HuH-7 (cell line): ENCODE measurements around the gene CNTN2.

ENCODE experiments used
- DNase-seq: peaks from one replicate; pipeline ENCODE4 v3.0.0; 2011; ENCODE audit warnings: low spot score

CNTN2 gene

DNA sequence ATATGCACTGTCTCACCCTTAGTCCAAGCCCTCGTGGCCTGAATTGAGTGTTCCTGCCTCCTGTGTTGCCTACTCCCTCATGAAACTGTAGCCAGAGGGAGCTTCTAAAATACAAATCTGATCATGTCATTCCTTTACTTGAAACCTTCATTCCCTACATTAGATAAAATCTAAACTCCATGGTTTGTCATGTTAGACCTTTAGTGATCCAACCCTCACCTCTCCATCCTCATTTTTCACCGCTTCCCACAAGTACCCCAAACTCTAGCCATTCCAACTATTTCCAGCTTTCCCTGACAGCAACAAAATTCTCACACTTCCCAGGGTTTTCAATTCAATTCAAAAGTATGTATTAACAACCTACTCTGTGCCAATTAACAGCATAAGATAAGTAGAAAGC lies 18.3 kb upstream of the CNTN2 start:
- DNase-seq = no peak

DNA sequence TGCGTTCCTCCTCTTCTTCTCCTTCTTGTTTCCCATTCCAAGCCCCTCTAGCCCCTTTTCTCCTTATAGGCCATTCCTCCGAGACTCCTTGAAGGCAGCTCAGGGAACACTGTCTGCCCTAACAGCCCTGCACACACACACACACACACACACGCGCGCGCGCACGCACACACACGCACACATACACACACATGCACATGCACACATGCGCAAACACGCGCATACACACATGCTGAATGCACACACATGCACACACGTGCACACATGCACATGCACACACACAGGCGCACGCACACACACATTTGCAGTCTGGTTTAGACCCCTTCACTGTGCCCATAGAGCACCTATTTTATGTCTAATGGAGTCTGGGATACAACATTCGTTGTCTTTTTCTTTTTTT lies 17.8 kb upstream of the CNTN2 start:
- DNase-seq = no peak

DNA sequence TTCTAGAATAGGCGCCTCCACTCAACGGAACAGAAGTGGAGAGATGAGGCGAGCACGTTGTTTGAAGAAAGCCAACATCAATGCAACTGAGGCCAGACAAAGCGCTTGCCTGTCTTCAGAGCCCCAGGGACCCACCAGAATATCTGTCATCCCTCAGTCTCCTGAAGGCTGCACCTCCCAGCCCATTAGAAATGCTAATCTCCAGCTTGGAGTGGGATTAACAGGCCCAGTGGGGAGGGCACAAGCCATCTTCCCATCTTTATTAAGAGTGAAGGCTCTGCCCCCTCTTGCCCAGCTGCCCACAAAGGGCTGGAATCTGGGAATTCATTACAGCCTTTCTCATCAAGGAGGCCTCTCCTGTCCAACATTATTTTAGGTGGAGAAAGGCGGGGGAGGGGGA lies 16.8 kb upstream of the CNTN2 start:
- no peak for DNase-seq

DNA sequence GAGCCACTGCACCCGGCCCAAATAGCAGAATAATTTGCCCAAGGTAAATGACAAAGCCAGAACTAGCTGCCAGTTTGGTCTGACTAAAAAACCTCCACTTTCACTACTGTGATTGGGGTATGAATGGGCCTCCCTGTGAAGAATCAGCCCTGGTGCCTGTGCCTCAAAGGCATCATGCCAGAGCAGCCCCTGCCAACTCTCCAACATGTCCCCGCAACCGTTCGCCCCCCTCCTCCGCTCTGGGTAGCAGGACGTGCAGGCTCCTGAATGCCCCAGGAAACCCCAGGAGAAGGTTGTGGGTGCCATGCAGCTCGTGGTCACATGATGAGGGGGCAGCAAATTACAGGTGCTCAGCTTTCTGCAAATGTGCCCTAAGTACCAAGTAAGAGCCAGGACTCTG lies 14.6 kb upstream of the CNTN2 start:
- DNase-seq = no peak

DNA sequence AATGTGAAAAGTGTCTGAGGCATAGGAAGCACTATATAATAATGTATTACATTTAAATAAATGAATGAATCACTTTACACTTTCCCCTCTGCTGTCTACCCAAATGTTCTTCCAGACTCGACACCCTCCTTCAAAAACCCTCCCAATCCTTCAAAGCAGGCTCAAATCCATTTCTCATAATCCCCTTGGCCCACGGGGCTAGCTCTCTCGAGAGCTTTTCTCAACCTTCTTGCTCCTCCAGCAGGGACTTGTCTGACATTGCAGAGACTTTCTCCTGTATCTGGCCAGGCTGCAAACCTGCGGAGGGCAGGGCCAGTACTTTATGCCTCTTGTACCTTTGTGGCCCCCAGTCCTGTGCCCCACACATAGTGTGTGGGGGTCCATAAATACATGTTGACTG lies 14.1 kb upstream of the CNTN2 start:
- DNase-seq = no peak

DNA sequence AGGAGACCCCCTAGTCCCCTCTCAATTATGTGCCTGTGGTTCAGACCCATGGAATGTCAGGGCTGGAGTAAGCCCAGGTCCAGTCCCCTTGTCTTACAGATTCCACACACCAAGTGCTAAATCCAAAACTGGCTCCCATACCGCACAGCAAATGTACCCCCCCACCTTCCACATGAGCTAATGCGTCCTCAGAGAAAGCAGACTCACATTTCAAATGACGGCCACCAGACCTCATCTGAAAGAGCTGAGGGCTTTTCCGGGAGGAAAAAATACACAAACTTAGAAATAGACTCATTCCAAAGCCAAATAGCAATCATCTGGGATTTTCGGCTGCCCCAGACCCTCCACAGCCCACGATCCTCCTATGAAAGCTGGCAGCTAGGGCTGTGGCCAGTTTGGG lies 12.8 kb upstream of the CNTN2 start:
- DNase-seq = no peak

DNA sequence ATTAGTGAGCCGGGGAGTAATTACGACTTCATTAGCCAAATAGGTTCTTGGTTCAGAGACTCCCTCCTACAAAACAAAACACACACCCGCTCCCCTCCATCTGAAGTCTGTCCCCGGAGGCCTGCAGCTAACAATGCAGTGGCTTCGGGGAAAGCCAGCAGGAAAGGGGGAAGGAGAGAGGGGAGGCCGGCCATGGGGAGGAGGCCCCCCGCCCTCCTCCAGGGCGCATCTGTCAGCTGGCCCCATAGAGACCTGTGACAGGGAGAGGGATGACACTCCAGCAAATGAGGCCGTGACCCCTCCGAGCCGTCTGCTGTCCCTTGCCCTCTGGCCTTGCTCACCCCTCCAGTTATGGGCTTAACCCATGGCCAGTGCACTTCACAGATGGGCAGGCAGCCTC lies 12.1 kb upstream of the CNTN2 start:
- DNase-seq = no peak

DNA sequence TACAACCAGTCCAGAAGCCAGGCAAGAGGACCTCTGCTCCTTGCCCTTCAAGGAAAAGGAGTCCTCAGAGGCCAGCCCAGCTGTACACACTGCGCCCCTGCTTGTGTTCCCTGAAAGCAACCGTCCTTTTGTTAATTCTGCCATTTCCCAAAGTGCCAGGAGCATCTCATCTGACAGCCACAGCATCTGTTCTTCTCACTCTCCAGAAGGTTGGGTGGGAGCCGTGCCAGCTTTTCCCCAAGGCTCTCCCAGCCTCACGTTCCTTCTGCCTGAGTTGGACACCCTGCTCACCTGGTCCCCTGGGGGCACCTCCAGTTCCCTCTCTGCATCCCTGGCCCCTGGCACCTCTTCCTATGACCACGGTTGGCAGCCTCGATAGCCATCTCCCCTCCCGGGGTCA lies 10.5 kb upstream of the CNTN2 start:
- no peak for DNase-seq

DNA sequence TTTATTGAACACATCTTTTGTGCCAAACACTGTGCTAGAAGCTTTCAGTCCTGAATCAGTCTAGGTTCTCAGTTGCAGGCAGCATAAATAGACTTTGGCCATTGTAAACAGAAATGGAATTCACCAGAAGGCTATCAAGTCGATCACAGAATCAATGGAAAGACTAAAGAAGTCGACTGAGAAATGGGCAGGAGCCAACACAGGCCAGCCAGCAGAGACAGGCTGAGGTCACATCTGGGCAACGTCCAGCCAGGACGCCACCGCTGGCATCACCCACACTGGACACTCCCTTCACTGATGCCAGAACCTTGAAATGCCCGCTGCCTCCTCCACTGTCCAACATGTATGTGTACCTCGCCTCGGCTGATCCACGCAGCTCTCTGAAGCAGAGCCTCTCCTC lies 5.5 kb upstream of the CNTN2 start:
- DNase-seq = no peak

DNA sequence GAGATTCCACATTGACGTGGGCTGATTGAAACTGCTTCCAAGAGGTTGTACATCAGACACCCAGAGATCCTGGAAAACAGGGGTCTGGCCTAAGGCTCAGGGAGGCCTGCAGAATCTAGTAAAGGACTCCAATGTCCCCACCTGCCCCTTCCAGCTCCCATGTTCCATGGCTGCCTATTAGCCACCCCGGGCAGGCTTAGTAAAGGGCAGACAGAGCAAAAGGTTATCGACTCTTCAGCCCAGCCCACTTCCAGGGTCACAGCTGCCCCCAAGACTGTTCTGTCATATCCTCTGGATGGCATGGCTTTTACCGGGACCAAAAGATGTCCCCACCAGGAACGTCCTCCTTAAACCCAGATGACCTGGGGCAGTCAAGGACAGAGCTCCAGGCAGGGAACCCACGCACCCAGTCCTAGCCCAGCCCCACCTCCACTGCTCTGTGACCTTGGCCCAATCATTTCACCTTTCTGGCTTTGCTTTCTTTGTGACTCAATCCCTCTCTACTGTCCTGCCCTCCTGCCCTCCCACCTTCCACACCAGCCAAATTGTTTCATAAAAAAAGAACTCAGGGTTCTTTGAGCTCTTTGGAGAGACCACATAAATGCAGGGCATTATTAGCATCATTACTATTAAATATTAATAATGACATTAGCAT lies 4.8 kb upstream of the CNTN2 start:
- no peak for DNase-seq

DNA sequence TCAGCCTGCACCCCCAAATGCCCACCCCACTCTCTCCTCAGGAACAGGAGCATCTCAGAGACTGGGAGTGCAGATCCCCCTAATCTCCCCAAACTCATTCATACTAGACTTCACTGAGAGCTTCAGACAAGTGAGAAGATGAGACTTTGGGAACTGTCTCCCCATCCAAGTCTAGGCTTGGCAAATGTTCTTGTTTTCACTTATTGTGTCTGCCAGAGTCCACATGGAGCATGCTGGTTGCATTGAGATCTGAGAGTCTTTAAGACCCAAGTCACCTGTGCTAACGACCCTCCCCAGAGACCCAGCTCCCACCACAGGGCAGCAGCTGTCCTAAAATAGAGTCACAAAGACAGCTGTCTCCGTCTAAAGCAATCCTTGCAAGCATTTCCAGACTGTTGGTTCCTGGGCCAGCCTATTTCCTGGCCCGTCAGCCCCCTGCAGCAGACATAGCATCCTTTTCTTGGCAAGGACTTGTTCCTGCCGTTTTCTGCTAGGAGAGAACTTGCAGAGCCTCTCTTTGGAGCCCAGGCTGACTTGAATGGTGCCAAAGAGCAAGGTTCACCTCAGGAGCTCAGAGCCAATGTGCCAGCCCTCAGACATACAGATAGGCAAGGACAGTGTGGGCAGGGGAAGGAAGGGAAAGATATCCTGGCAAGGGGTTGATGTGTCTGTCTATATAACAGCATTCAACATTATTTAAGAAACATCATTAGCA lies 1.9 kb upstream of the CNTN2 start:
- no peak for DNase-seq

DNA sequence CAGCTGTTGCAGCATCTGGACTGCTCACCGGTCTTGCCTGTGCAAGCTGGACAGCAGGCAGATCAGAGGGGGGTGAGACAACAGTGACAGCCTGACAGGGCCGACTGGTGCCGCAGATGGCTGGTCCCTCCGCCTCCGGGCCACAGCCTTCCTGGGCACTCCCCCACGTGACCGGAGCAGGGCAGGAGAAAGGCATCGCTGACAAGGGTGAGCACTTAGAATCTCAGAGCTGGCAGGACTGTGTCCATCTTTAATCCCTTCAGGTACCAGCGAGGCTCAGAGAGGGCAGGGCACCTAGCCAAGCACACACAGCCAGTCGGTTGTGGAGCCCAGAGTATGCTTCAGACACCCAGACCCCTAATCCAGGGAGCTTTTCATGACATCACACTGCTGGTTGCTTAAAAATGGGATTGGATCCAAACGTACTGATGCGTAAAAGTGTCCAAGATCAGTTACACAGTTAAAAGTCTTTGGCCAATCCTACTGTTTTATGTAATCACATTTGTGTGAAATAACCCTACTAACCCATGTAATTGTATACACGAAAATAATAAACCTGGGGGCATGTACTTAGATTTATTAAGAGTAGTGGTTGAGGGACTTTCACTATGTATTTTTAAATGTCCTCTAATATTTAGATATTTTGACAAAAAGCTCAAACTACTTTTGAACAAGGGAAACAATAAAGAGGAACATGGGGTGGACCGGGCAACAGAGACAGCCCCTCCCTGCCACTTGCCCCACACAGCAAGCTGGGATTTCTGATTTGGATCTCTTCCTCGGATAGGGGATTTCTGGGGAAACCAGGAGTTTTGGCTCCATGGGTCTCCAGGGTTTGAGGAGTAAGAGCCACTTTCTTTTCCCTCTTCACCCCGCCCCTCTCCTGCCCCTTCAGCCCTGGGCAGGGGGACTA lies 758 bp upstream of the CNTN2 start:
- DNase-seq = no peak

DNA sequence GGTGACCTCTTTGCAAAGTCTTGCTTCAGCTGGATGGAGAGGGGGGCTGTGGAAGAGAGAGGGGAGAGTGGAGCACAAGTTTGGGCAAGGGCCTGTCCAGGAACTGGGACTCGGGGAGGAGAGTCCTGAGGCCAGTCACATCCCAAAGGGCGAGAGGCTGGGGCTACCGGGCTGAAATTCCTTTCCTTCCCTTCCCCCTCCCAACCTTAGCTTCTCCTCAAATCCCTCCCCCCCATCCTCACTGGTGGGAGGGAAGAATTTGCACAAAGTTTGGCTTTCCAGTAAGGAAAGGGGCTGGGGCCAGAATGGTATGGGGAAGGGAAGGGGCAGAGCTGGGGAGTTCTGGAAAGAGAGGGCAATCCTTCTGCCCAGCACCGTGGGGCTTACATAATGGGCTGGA lies 854 bp downstream of the CNTN2 start:
- DNase-seq = no peak

DNA sequence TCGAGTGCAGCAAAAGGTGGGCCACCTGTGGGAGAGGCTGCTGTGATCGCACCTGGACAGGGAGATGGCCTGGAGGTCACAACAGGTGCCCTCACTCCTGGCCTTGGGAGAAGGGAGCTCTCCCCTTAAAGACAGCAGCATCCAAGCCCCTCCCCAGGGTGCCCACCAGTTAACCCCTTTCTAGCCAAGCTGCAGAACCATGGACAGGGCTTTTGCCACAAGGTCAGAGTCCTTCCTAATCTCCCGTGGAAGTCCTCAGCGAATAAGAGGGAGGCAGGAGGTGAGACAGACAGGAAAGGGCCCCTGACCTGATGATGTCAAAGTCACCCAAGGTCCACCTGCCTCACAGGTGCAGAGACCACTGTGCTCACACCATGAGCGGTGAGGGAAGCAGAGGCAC lies 1.7 kb downstream of the CNTN2 start:
- DNase-seq = no peak

DNA sequence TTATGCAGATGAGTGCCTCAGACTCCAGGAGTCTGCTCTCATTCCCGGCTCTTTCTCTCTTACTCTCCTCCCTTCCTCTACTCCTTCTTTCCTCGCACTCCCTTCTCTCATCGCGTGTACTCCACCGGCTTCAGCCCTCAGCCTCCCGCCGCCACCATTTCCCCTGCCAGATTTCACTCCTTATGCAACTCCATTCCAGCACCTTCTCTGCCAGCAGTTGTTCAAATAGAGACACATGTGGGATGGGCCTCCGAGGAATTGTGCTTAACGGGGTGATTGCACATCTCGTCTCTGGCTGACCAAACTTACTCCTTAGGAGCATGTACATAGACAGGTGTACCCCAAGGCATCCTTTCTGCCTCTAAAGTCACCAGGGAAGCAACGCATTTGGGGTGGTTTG lies 2.1 kb downstream of the CNTN2 start:
- DNase-seq = no peak

DNA sequence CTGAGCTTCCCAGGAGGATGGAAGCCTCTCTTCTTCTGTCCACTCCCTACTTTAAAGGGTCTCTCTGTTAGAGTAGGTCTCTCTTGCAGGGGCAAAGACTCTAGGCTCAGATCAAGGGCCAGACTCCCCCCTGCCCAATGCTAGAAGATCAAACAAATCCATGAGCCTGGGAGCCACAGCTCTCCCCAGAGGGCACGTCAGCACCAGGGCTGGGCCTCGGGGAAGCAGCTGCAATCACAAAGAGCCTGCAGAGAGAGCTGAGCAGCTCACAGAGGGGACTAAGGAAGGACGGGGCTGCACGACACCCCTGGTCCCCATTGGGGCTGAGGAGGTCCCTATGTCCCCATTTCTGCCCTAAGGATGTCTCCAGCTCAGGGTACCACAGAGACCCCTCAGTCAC lies 3.9 kb downstream of the CNTN2 start:
- DNase-seq = no peak

DNA sequence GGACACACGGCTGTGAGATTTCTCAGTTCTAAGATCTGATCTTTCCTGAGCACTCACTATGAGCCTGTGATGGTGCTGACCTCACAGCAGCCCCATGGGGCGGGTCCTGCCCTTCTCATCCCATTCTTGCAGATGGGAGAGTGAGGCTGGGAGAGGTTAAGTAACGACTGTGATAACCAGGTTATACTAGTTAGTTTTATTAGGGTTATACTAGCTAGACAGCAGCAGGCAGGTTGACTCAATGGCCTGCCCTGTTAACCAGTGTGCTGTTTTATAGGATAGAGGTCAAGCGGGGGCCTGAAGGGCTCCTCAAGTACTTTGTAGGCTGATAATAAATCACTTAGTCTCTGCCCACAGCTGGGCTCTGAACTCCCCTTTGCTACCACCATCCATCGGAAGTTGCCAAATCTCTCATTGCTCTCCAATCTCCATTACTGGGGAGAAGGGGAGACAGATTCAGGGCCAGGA lies 4.8 kb downstream of the CNTN2 start:
- DNase-seq = no peak

DNA sequence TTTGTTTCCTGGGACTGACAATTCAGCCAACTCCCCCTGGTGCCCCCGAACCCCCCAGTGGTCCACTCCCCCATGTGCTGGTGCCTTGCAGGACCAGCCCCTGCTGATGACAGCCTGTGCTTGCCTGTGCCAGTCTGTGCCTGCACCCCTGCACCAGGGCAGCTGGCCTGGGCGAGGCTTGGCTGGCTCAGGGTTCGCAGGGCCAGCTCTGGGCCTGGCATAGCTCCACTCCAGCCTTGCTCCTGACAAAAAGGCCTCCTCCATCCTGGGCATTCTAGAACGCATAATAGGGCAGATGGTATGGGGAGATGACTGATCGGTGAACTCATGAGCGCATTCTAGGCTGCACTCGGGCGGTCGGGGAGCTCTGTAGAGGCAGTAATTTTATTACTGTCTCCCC lies 5.4 kb downstream of the CNTN2 start:
- DNase-seq = no peak

DNA sequence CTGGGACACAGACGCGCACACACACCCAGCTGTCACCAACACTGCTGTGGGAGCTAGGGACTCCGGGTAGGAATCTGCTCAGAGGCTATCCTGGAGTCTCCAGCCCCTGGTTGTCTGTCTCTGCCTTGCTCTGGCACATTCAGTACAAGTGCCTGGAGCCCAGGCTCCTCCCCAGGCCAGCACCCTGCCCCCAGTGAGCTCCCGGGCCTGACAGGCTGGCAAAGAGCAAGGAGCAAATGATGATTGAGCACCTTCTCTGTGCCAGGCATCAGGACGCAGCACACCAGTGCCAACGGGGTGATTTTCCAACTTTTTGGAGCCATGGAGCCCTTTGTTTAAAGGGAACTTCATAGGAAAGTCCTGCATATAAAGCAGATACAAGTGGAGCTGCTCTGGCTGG lies 6.5 kb downstream of the CNTN2 start:
- DNase-seq = no peak

DNA sequence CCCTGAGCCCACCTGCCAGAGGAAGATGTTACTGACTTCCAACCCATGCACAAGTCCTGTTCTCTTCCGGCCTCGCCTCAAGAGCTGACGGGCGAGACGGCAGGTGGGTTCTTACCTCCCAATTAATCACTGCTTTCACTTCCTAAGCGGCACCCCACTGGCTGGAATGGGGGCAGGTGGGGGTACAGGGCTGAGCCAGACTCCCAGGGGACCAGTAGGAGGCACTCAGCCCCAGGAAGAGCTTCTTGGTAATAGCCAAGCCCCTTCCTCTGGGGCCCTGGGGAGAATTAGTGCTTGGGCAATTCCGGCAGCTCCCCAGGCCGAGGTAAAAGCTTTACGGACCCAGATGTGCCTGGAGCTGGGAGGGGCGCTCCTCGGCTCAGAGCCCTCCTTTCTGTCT lies 9.7 kb downstream of the CNTN2 start:
- DNase-seq = no peak

DNA sequence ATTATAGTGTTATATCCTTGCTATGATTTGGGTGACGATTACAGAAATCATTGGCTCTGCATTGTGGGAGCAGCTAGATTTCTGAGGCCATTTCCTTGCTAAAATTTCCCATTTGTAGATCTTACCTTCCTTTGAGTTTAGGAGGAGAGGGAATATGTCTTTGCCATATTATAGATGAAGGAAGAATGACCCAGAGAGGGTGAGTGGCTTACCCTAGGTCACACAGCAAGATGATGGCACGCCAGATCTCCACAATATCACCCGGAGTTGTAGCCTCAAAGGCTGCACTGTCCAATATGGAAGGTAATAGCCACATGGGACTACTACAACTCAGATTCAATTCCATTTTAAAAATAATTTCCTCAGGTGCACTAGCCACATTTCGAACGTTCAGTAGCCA lies 10.3 kb downstream of the CNTN2 start:
- DNase-seq = no peak

DNA sequence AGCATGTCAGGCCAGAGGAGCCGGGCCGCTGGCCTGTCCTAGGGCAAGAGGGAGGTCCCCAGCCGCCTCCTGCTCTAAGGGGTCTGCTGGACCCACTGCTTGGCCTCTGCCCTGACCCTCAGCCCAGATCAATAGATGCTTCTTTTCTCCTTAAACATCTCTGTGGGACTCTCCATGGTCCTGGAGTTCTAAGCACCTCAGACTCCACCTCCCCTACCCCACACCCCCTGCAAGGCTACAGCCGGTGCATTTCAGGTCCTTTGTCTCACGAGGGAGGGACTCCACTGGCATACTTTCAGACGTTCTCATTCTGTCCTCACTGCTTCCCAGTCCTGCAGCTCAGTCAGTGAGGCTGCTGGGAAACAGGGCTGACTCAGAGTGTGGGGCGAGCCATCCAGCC lies 11.0 kb downstream of the CNTN2 start:
- DNase-seq = no peak

DNA sequence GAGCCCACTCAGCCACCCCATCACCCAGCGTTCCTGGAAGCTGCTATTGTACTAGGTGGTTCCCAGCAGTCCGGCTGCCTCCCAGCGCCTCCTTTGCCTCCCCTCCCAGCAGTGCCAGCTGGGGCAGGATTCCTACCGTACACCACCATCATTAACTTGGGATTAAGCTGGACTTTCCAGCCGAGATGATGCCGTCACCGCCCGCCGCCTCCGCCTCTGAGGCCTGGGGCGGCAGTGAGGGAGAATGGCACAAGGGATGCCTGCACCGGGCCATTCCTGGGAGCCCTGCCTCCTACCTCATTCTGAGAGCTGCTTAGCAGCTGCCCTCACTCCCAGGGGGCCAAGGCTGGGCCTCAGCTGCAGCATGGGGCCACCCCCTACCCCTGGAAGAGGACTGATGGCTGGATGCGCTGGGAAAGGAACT lies 13.2 kb downstream of the CNTN2 start:
- DNase-seq = no peak
